ENCODE results near the gene FGB. TPM values are rescaled to one million over a fixed set of nuclear protein-coding genes. Genes with fewer than 3 reads are reported as not detected.
A peak's percentile ranks its signal among the peaks of the same experiment; 100 is the strongest.

Gene FGB
- total RNA-seq, 1 donor from 2014 or later: 0.31 TPM

DNA sequence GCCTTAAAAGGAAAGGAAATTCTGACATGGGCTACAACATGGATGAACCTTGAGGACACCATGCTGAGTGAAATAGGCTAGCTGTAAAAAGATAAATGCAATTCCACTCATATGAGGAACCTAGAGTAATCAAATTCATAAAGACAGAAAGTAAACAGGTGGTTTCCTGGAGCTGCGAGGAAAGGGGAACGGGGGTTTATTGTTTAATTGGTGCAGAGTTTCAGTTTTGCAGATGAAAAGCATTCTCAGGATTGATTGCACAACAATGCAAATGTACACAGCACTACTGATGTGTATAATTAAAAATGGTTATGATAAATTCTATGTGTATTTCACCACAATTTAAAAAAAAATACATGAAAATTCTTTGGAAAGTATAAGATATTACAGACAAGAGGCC is 36.7 kb upstream of the FGB start:
- DNase-seq (ENCODE audit: low spot score in 2 of 2, unreplicated experiment in 2 of 2): no peak
- Mint-ChIP-seq H3K4me1 (peaks cover 21% of the 10 kb centered on the region), H3K4me3 (no peak overlapping the region), H3K36me3 (peaks cover 2% of the 10 kb centered on the region), H3K9me3 (peaks cover 7% of the 10 kb centered on the region), H3K27me3 (ENCODE audit: low read depth) (peaks cover 28% of the 10 kb centered on the region), H3K27ac (no peak overlapping the region)
- no peak for TF ChIP-seq CTCF (IDR thresholded peaks at IDR 0.05; ENCODE audit: unreplicated experiment)

DNA sequence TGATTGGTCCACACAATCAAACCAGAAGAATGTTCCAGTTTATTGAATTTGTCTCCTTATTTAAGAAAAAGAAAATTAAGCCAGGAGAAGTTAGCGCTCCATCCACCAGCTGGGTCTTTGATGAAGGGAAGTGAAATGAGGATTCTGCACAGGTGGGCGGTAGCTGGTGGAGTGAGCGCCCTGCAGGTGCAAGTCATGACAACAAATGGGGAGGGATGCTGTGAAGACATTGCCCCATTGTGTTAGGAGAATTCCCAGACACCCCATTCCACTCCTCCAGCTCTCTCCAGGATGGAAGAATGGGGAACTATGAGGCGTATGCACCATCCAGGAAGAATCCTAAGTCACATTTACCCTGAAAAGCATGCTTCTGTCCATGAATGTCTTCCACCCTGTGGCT is 35.5 kb upstream of the FGB start:
- H3K36me3 Mint-ChIP-seq: peaks cover 2% of the 10 kb centered on the region

GRCh38 chr4:154528869-154529268 is 33.9 kb upstream of the FGB start:
- no peak overlapping the region for H3K27ac Mint-ChIP-seq
- no peak for TF ChIP-seq CTCF (IDR thresholded peaks at IDR 0.05; ENCODE audit: unreplicated experiment)
- H3K9me3 Mint-ChIP-seq: no peaks in the 10 kb centered on the region
- DNase-seq (ENCODE audit: low spot score in 2 of 2, unreplicated experiment in 2 of 2): no peak
- peaks cover 21% of the 10 kb centered on the region for H3K4me1 Mint-ChIP-seq
- H3K27me3 Mint-ChIP-seq (ENCODE audit: low read depth): peaks cover 20% of the 10 kb centered on the region
- no peaks in the 10 kb centered on the region for H3K36me3 Mint-ChIP-seq
- H3K4me3 Mint-ChIP-seq: no peak overlapping the region

More for the DNA sequence above, 35.5 kb upstream of the FGB start:
- no peak for TF ChIP-seq CTCF (IDR thresholded peaks at IDR 0.05; ENCODE audit: unreplicated experiment)
- H3K27ac Mint-ChIP-seq: no peak overlapping the region
- DNase-seq (ENCODE audit: low spot score in 2 of 2, unreplicated experiment in 2 of 2): no peak
- no peak overlapping the region for H3K4me3 Mint-ChIP-seq
- H3K9me3 Mint-ChIP-seq: peaks cover 7% of the 10 kb centered on the region
- peaks cover 21% of the 10 kb centered on the region for H3K4me1 Mint-ChIP-seq
- peaks cover 28% of the 10 kb centered on the region for H3K27me3 Mint-ChIP-seq (ENCODE audit: low read depth)

DNA sequence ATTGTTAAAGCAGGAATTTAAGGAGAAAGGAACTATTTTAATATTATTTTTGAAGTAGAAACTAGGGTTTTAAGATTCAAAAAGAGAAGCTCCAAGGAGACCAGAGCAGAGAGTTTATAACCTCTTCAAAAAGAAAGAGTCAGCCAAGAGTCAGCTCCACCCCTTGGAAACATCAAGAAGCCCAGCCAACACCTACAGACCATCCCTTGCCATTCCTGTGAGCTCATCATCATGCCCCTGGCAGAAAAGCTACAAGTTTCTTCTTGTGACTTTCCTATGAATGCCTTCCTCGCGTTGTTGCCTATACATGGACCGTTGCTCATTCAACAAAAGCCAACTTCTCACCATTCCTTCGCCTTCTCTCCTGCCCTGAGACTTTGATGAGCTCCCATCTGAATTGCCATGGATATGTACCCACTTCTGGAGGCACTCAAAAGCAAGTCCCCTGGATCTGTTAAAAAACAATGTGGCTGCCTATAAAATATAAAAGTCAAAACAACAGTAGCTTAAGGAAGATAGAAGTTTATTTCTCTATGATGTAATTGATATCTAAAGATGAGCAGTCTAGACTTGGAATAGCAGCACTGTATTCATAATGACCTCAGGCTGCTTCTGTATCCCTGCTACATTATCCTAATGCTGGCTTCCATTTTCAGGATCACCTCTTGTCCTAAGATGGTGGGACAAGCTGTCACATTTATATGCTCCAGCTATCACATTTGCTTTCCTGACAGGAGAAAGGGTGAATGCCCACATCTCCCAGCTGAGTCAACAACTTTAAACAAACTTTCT is 32.9 kb upstream of the FGB start:
- peaks cover 21% of the 10 kb centered on the region for H3K4me1 Mint-ChIP-seq
- no peak for TF ChIP-seq CTCF (IDR thresholded peaks at IDR 0.05; ENCODE audit: unreplicated experiment)
- peak overlapping the region; percentile 12 for H3K4me3 Mint-ChIP-seq
- peak overlapping the region; percentile 74 for H3K27ac Mint-ChIP-seq
- no peaks in the 10 kb centered on the region for H3K9me3 Mint-ChIP-seq
- peaks cover 18% of the 10 kb centered on the region for H3K27me3 Mint-ChIP-seq (ENCODE audit: low read depth)
- H3K36me3 Mint-ChIP-seq: no peaks in the 10 kb centered on the region
- DNase-seq (ENCODE audit: low spot score in 2 of 2, unreplicated experiment in 2 of 2): no peak

DNA sequence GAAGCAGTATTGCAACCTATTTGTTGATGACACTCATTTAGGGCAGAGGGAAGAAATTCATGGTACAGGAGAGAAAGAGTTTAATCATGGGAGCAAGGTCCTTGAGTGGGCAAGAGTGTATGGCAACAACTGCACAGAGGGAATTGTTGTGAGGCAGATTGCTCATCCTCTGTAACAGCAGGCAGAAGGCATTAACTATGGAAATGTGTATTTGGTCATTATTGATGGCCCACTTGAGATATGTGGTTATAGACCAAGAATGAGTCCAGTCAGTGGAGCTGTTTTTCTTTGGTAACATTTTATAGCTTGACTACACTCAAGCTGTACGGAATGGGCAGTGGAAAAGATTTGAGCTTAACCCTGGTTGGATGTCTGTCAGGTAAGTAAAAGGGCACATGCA is 28.5 kb upstream of the FGB start:
- TF ChIP-seq CTCF (IDR thresholded peaks at IDR 0.05; ENCODE audit: unreplicated experiment): no peak
- H3K36me3 Mint-ChIP-seq: peaks cover 7% of the 10 kb centered on the region
- no peaks in the 10 kb centered on the region for H3K27me3 Mint-ChIP-seq (ENCODE audit: low read depth)
- DNase-seq (ENCODE audit: low spot score in 2 of 2, unreplicated experiment in 2 of 2): no peak
- no peak overlapping the region for H3K27ac Mint-ChIP-seq
- no peak overlapping the region for H3K4me3 Mint-ChIP-seq
- peaks cover 10% of the 10 kb centered on the region for H3K4me1 Mint-ChIP-seq
- H3K9me3 Mint-ChIP-seq: no peaks in the 10 kb centered on the region
